CD4-positive, alpha-beta memory T cell (primary cell): ENCODE data around the gene STIL. TPM values are rescaled to one million over a fixed set of nuclear protein-coding genes. Genes with fewer than 3 reads are reported as not detected.

Experiments used
- CTCF ChIA-PET: fragments of 350-600 bp; sonication (Branson Sonifier 250); formaldehyde crosslinking; loops from one replicate; lab custom pipeline; 2021; ENCODE audit warnings: inconsistent platforms; ENCODE audit not compliant: partially characterized antibody; lab: Charles Lee
- POLR2A ChIA-PET: fragments of 350-600 bp; sonication (Branson Sonifier 250); formaldehyde crosslinking; loops from one replicate; lab custom pipeline; 2021; ENCODE audit not compliant: partially characterized antibody; lab: Charles Lee
- DNase-seq, 5 donors: peaks; one replicate each; pipeline versions ENCODE4 v3.0.0 to v3.0.0-alpha.2; 2020 to 2022; ENCODE audit warnings: mixed read lengths in 1 of 5
- H3K27ac ChIP-seq: one replicate; pipeline ENCODE4 v1.7.0; 2013; ENCODE audit warnings: low read depth, low read length
- H3K27me3 ChIP-seq: 2 replicates; pipeline ENCODE4 v1.7.0; 2013; ENCODE audit warnings: mild to moderate bottlenecking, low read length, moderate library complexity; ENCODE audit not compliant: insufficient read depth
- H3K36me3 ChIP-seq: 2 replicates; pipeline ENCODE4 v1.7.0; 2013; ENCODE audit warnings: mild to moderate bottlenecking, low read length, moderate library complexity; ENCODE audit not compliant: insufficient read depth
- H3K4me1 ChIP-seq: 2 replicates; pipeline ENCODE4 v1.7.0; 2013; ENCODE audit warnings: mild to moderate bottlenecking, low read length, moderate library complexity; ENCODE audit not compliant: insufficient read depth
- H3K4me3 ChIP-seq, 2 donors: one replicate each; pipeline ENCODE4 v1.7.0; 2013; ENCODE audit warnings: low read length in 2 of 2, mild to moderate bottlenecking in 1 of 2
- H3K9me3 ChIP-seq, 2 donors: one replicate each; pipeline ENCODE4 v1.7.0; 2013; ENCODE audit warnings: low read length in 2 of 2, control low read depth in 1 of 2; ENCODE audit not compliant: control insufficient read depth in 1 of 2
- H3K27ac Mint-ChIP-seq, 7 donors: one replicate each; pipeline ENCODE4 v1.8.0; 2020 to 2021; ENCODE audit warnings: mixed read lengths in 7 of 7, mild to moderate bottlenecking in 6 of 7, inconsistent platforms in 3 of 7, moderate library complexity in 3 of 7
- H3K27me3 Mint-ChIP-seq, 2 donors: one replicate each; pipeline ENCODE4 v1.8.0; 2020 to 2021; ENCODE audit warnings: mixed read lengths in 2 of 2
- H3K36me3 Mint-ChIP-seq, 2 donors: one replicate each; pipeline ENCODE4 v1.8.0; 2020 to 2021; ENCODE audit warnings: mixed read lengths in 2 of 2, inconsistent platforms in 1 of 2, mild to moderate bottlenecking in 1 of 2
- H3K4me1 Mint-ChIP-seq, 4 donors: one replicate each; pipeline ENCODE4 v1.8.0; 2020 to 2021; ENCODE audit warnings: mixed read lengths in 4 of 4, mild to moderate bottlenecking in 1 of 4
- H3K4me3 Mint-ChIP-seq, 8 donors: one replicate each; pipeline ENCODE4 v1.8.0; 2020 to 2021; ENCODE audit warnings: mixed read lengths in 8 of 8, mild to moderate bottlenecking in 7 of 8, moderate library complexity in 6 of 8, inconsistent platforms in 3 of 8
- H3K9me3 Mint-ChIP-seq, 8 donors: one replicate each; pipeline ENCODE4 v1.8.0; 2020 to 2021; ENCODE audit warnings: mixed read lengths in 8 of 8, mild to moderate bottlenecking in 5 of 8, inconsistent platforms in 3 of 8, moderate library complexity in 1 of 8
- intact Hi-C: fragments of 100-400 bp; cut with micrococcal nuclease; formaldehyde crosslinking; loops from one replicate; pipeline ENCODE4 v1.15.1; 2023
- polyA plus RNA-seq, 2 donors: library from polyadenylated mRNA; unstranded; fragments of 300-500 nt; fragmentation: Illumina TruSeq; gene quantifications; one replicate each; pipeline ENCODE4 v1.2.3, GENCODE V29; 2021
- total RNA-seq, 2 experiments: library from RNA; stranded (reverse); gene quantifications; one replicate each; pipeline ENCODE4 v1.2.3, GENCODE V29; 2021

STIL gene
- total and polyA plus RNA-seq, 4 experiments from 2014 or later = 0.34 to 2.6 (median 1.3) TPM

GRCh38 chr1:47238935-47239592, 74.9 kb downstream of the STIL start:
- H3K4me3 ChIP-seq = no peak overlapping the region
- Mint-ChIP-seq H3K4me3 (peak overlapping the region in 3 of 8 donors; percentile 20 to 68 (median 24)), H3K27ac (peak overlapping the region in 2 of 7 donors; percentile 26 to 42), H3K4me1 (peaks cover 8 to 10% (median 9%) of the 10 kb centered on the region in 4 donors), H3K27me3 (peaks cover 20 to 31% of the 10 kb centered on the region in 2 donors), H3K9me3 (no peaks in the 10 kb centered on the region), H3K36me3 (no peaks in the 10 kb centered on the region)
- POLR2A ChIA-PET = no interaction called here
- no peaks in the 10 kb centered on the region for H3K9me3 ChIP-seq
- peaks cover 13% of the 10 kb centered on the region for H3K4me1 ChIP-seq
- H3K36me3 ChIP-seq = no peaks in the 10 kb centered on the region
- intact Hi-C loops = no loop called here
- H3K27ac ChIP-seq = no peak overlapping the region
- CTCF ChIA-PET = no interaction called here
- no peak for DNase-seq
- peaks cover 1% of the 10 kb centered on the region for H3K27me3 ChIP-seq

GRCh38 chr1:47235806-47236205, 78.1 kb downstream of the STIL start:
- Histone ChIP-seq H3K9me3 (no peaks in the 10 kb centered on the region), H3K27me3 (peaks cover 19% of the 10 kb centered on the region), H3K36me3 (no peaks in the 10 kb centered on the region), H3K27ac (no peak overlapping the region), H3K4me3 (no peak overlapping the region), H3K4me1 (peaks cover 28% of the 10 kb centered on the region)
- ChIA-PET CTCF (no interaction called here), POLR2A (no interaction called here)
- Mint-ChIP-seq H3K36me3 (no peaks in the 10 kb centered on the region), H3K4me1 (peaks cover 15 to 35% (median 23%) of the 10 kb centered on the region in 4 donors), H3K9me3 (peaks cover 0 to 5% (median 0%) of the 10 kb centered on the region in 8 donors), H3K4me3 (no peak overlapping the region), H3K27ac (no peak overlapping the region), H3K27me3 (peaks cover 33 to 40% of the 10 kb centered on the region in 2 donors)
- intact Hi-C loops = no loop called here
- DNase-seq = no peak

GRCh38 chr1:47235241-47235681, 78.7 kb downstream of the STIL start:
- CTCF ChIA-PET = no interaction called here
- H3K27me3 Mint-ChIP-seq = peaks cover 38 to 44% of the 10 kb centered on the region in 2 donors

GRCh38 chr1:47233186-47233585, 80.8 kb downstream of the STIL start:
- ChIA-PET POLR2A (no interaction called here), CTCF (interaction anchor here (0.6 to 0.8 kb wide), 2 partner anchors 30 to 54 kb away, joined by 3 read pairs; no protein-coding TSS in a partner anchor)
- Mint-ChIP-seq H3K27ac (no peak overlapping the region), H3K36me3 (no peaks in the 10 kb centered on the region), H3K27me3 (peaks cover 50 to 59% of the 10 kb centered on the region in 2 donors), H3K4me1 (peaks cover 13 to 39% (median 26%) of the 10 kb centered on the region in 4 donors), H3K4me3 (peak overlapping the region in 1 of 8 donors; percentile 85), H3K9me3 (peaks cover 0 to 5% (median 0%) of the 10 kb centered on the region in 8 donors)
- peaks cover 45% of the 10 kb centered on the region for H3K27me3 ChIP-seq
- intact Hi-C loops = no loop called here
- no peaks in the 10 kb centered on the region for H3K36me3 ChIP-seq
- H3K9me3 ChIP-seq = no peaks in the 10 kb centered on the region
- no peak for DNase-seq
- H3K4me1 ChIP-seq = peaks cover 33% of the 10 kb centered on the region
- H3K4me3 ChIP-seq = no peak overlapping the region
- no peak overlapping the region for H3K27ac ChIP-seq

More at GRCh38 chr1:47235241-47235681, 78.7 kb downstream of the STIL start:
- Histone ChIP-seq H3K27ac (no peak overlapping the region), H3K36me3 (no peaks in the 10 kb centered on the region), H3K27me3 (peaks cover 25% of the 10 kb centered on the region), H3K9me3 (no peaks in the 10 kb centered on the region), H3K4me3 (no peak overlapping the region), H3K4me1 (peaks cover 33% of the 10 kb centered on the region)
- DNase-seq = no peak
- POLR2A ChIA-PET = no interaction called here
- Mint-ChIP-seq H3K4me3 (no peak overlapping the region), H3K27ac (no peak overlapping the region), H3K9me3 (peaks cover 0 to 5% (median 0%) of the 10 kb centered on the region in 8 donors), H3K4me1 (peaks cover 15 to 40% (median 27%) of the 10 kb centered on the region in 4 donors), H3K36me3 (no peaks in the 10 kb centered on the region)
- intact Hi-C loops = no loop called here

- no peak for DNase-seq
- H3K27me3 Mint-ChIP-seq = peaks cover 57 to 65% of the 10 kb centered on the region in 2 donors
- Histone ChIP-seq H3K27me3 (peaks cover 50% of the 10 kb centered on the region), H3K27ac (no peak within 1 kb of the TSS), H3K36me3 (no peaks in the 10 kb centered on the region), H3K4me1 (peaks cover 33% of the 10 kb centered on the region), H3K4me3 (peak within 1 kb of the TSS; percentile 50 to 56), H3K9me3 (no peaks in the 10 kb centered on the region)
- no peaks in the 10 kb centered on the region for H3K36me3 Mint-ChIP-seq
- H3K9me3 Mint-ChIP-seq = peaks cover 0 to 5% (median 0%) of the 10 kb centered on the region in 8 donors
- intact Hi-C loops = no loop called here
- peak within 1 kb of the TSS in 4 of 7 donors; percentile 25 to 76 (median 30) for H3K27ac Mint-ChIP-seq
- ChIA-PET POLR2A (no interaction called here), CTCF (no interaction called here)
- H3K4me1 Mint-ChIP-seq = peaks cover 13 to 39% (median 26%) of the 10 kb centered on the region in 4 donors
- peak within 1 kb of the TSS; percentile 68 to 90 (median 84) for H3K4me3 Mint-ChIP-seq
These were observed 81.6 kb downstream of the STIL start, which contains the start of gene TAL1 for GRCh38 chr1:47232187-47232874. Gene TAL1, minus strand, starts transcription at chr1:47232225. Its CDS starts 6,337 bp downstream, at chr1:47225888.

- ChIA-PET CTCF (no interaction called here), POLR2A (no interaction called here)
- Histone ChIP-seq H3K9me3 (no peaks in the 10 kb centered on the region), H3K27me3 (peaks cover 54% of the 10 kb centered on the region), H3K36me3 (no peaks in the 10 kb centered on the region), H3K27ac (no peak overlapping the region), H3K4me3 (peak overlapping the region; percentile 50 to 56), H3K4me1 (peaks cover 33% of the 10 kb centered on the region)
- Mint-ChIP-seq H3K36me3 (no peaks in the 10 kb centered on the region), H3K4me1 (peaks cover 13 to 39% (median 26%) of the 10 kb centered on the region in 4 donors), H3K27me3 (peaks cover 65 to 72% of the 10 kb centered on the region in 2 donors), H3K4me3 (peak overlapping the region; percentile 68 to 90 (median 82)), H3K27ac (peak overlapping the region in 4 of 7 donors; percentile 17 to 76 (median 28)), H3K9me3 (peaks cover 0 to 5% (median 0%) of the 10 kb centered on the region in 8 donors)
- peak in 3 of 5 donors; percentile 11 to 26 (median 22) for DNase-seq
- intact Hi-C loops = no loop called here
These were observed 82.4 kb downstream of the STIL start for GRCh38 chr1:47231301-47232186.
